NCI-H2081 (cell line): Measurements from ENCODE around the gene GNPTAB.

Experiments
- DNase-seq, 2 experiments: peaks; one replicate each; lab custom pipeline; 2025; lab: John Stamatoyannopoulos, UW

Gene GNPTAB

GRCh38 chr12:101804409-101804808, 26.4 kb downstream of the GNPTAB start:
- no peak for DNase-seq

GRCh38 chr12:101803978-101804377, 26.8 kb downstream of the GNPTAB start:
- no peak for DNase-seq

DNA sequence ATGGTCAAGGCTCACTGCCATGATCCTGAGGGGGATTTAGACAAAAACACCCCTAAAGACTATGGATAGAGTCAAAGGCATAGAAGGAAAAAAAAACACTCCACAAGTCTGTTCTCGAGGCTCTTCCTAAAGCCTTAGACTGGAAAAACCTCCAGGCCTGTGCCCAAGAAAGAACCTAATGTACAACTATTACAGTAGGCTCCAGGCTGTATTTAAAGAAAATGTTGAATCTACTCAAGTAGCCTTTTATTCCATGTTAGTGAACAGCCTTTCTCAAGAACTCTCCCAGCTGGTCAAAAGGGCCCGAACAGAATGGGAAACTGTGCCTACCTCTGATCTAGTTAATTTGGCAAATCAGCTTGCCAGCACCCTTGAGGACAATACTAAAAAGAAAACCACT, 28.3 kb downstream of the GNPTAB start:
- DNase-seq, result no peak

- DNase-seq, result no peak
Observed at GRCh38 chr12:101799774-101800173, 31.0 kb downstream of the GNPTAB start.

- DNase-seq, result no peak
Observed at GRCh38 chr12:101795786-101796185, 35.0 kb downstream of the GNPTAB start.

- DNase-seq, result no peak
Observed at GRCh38 chr12:101795013-101795412, 35.7 kb downstream of the GNPTAB start.

- no peak for DNase-seq
Observed at GRCh38 chr12:101794574-101794973, 36.2 kb downstream of the GNPTAB start.

DNA sequence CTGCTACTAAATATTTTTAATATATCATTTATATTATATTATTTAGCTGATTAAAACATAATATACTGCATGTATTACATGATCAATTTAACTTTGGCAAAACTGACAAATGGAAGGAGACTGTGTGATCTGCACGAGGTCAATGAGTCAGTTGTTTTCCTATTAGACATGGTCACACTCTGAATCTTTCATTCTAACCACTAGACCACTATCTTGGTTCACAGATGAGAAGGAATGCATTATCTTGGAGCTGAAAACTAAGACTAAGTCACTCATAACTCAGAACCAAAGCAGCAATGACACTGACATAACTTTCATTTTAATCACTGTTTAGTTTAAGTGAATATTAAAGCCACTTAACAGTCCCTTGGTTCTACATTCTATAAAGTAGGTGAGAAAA, 37.4 kb downstream of the GNPTAB start:
- DNase-seq, result no peak

- no peak for DNase-seq
Observed at GRCh38 chr12:101792046-101792931, 38.5 kb downstream of the GNPTAB start.

DNA sequence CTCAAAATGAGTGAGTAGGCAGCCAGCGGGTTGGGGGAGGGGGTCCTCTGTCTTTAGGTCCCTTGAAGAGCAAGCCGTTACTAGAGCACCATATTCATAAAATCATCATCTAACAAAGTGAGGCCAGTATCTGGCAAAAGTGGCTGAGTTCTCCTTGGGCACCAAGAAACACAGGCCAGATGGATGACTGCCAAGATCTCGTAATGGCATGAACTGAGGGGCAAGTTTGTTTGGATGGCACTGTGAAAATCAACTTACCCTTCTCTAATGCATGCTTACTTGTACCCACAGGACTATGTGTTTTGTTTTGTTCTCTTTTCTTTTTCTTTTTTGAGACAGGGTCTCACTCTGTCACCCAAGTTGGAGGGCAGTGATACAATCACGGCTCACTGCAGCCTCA, 41.6 kb downstream of the GNPTAB start:
- no peak for DNase-seq

- no peak for DNase-seq
Observed at GRCh38 chr12:101785671-101786070, 45.1 kb downstream of the GNPTAB start.

DNA sequence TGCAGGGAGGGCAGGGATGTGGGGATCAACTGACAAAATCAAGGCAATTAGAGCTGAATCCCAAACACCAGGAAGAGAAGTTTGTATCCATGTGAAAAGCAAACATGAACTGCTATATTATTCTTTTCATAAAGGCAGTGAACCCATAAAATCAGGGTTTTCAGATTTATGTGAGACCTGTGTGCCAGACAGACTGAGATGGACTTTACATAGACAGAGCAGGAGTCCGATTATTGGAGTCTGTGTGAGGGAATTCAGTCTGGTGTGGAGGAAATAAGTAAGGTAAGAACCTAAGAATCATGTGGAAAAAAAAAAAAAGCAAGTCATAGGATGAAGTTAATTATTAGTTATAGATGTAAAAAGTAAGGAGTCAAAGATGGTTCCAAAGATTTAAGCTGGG, 46.4 kb downstream of the GNPTAB start:
- no peak for DNase-seq

GRCh38 chr12:101783838-101784237, 46.9 kb downstream of the GNPTAB start:
- no peak for DNase-seq

DNA sequence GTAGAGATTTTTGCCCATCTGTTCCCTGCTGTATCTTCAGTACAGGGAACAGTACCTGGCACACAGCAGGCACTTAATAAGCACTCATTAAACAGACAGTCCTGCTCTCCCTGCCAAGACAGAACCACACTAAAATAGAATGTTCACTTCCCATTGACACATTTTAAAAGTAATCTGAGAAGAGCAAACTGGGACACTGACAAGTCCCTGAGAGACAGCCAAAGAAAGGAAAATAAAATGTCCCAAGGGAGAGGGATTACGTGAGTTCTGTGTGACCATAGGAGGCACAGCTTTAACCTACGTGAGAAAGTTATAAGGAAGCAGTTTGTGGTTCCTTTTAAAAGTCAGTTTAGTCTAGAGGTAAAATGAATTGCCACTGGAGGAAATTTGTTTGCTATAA, 47.6 kb downstream of the GNPTAB start:
- no peak for DNase-seq

DNA sequence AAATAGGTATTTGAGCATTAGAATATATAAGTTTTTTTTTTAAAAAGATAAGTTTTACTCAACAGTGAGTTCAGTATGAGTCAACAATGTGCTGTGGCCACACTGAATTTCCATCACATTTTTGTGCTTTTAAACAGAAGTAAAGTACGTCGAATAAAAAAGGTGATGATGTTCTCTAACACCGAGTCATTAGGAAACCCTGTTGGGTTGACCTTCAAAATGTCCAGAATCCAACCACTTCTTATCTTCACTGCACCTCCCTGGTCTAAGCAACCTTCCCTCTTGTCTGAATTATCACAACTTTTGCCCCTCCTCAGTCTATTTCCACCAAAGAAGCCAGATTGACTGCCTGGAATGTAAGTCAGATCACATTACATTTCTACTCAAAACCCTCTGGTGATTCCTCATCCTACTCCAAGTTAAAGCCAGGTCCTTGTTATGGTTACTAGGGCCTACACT, 48.5 kb downstream of the GNPTAB start:
- DNase-seq, result no peak

- no peak for DNase-seq
Observed at GRCh38 chr12:101781834-101782233, 48.9 kb downstream of the GNPTAB start.

- DNase-seq, result no peak
Observed at GRCh38 chr12:101780599-101780998, 50.2 kb downstream of the GNPTAB start.

DNA sequence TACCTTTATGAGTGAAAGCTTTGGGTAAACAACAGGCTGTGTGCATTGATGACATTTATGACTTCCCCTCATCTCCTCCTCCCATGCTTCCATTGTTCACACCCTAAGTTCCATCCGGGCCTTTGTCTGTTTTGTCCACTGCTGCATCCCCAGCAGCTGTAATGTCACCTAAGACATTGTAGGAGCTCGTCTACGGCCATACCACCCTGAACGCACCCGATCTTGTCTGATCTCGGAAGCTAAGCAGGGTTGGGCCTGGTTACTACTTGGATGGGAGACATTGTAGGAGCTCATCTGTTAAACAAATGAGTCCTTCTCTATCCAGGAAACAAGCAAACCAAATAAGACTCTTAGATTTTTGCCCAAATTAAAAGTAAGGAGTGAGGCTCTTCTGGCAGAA, 51.1 kb downstream of the GNPTAB start:
- DNase-seq, result no peak

DNA sequence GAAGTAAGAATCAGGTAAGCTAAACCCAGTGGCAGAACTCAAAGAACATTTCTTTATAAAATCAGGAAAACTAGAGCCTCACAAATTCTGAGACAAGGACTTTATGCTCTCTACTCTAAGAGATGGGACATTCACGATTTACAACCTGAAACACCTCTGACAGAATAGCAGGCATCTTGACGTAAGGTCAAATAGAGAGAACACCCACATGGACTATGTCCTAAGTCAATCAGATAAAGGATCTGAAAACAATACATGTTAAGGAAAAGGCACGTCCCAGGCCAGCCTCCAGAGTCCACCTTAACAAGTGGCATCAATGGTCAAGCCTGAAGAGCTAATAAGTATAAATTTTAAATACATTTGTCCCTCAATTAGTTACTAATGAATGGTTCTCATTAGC, 51.6 kb downstream of the GNPTAB start:
- DNase-seq, result no peak

- DNase-seq, result no peak
Observed at GRCh38 chr12:101777978-101778377, 52.8 kb downstream of the GNPTAB start.

DNA sequence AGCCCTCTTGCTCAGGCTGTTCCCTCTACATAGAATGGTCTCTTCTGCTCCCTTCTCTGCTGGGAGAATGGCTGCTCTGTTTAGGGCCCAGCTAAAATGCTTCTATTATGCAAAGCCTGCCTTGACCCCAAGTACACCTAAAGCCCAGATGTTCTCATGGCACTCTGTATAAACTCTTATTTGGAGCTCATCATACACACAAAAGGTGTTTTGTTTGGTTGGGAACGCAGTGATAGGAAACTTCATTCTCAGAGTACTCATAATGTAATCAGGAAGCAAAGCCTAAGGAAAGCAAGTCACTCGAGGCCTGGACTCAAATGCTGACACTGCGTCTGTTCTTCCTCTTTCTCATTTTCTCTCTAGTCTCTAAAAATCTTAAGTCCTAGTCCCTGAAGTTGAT, 53.3 kb downstream of the GNPTAB start:
- DNase-seq, result no peak

GRCh38 chr12:101775816-101776215, 54.9 kb downstream of the GNPTAB start:
- DNase-seq, result no peak

GRCh38 chr12:101773650-101774162, 57.1 kb downstream of the GNPTAB start:
- DNase-seq, result peak; percentile 55 to 59
